ENCODE data around the gene MGAT4A.

- TF ChIP-seq POLR2A (IDR thresholded peaks at IDR 0.05) (no peak), CTCF (IDR thresholded peaks at IDR 0.05) (no peak)
These were observed 34.7 kb downstream of the MGAT4A start for GRCh38 chr2:98696200-98696599.

All from testis (tissue), 2 donors.